Esophagus muscularis mucosa (tissue), 4 donors: Measurements from ENCODE around the gene NBEAL2.

Experiments used
- EP300 ChIP-seq: sonication (generic); formaldehyde crosslinking; IDR thresholded peaks from one replicate; pipeline ENCODE4 v1.6.1; 2017; ENCODE audit warnings: antibody characterized with exemption
- POLR2A ChIP-seq: fragments of 450-650 bp; IDR thresholded peaks from one replicate; pipeline ENCODE4 v1.6.1; 2017; ENCODE audit warnings: antibody characterized with exemption, moderate library complexity, mild to moderate bottlenecking, low read depth
- POLR2AphosphoS5 ChIP-seq, 2 donors: sonication (generic); formaldehyde crosslinking; IDR thresholded peaks; one replicate each; pipeline ENCODE4 v1.6.1; 2017; ENCODE audit warnings: antibody characterized with exemption in 2 of 2
- TF ChIP-seq, protein P1 (sequence below), 3 experiments: fragments of 200-600 bp in 2 of 3; fragments of 450-650 bp in 1 of 3; sonication (generic) in 2 of 3; IDR thresholded peaks; one replicate each; pipeline ENCODE4 v1.5.1; 2017 to 2019; ENCODE audit warnings: antibody characterized with exemption in 3 of 3, mild to moderate bottlenecking in 2 of 3, moderate library complexity in 1 of 3

GRCh38 chr3:46933261-46933660 is 46.2 kb upstream of the NBEAL2 start:
- no peak for TF ChIP-seq POLR2AphosphoS5 (IDR thresholded peaks at IDR 0.05)
- TF ChIP-seq, protein P1, sequence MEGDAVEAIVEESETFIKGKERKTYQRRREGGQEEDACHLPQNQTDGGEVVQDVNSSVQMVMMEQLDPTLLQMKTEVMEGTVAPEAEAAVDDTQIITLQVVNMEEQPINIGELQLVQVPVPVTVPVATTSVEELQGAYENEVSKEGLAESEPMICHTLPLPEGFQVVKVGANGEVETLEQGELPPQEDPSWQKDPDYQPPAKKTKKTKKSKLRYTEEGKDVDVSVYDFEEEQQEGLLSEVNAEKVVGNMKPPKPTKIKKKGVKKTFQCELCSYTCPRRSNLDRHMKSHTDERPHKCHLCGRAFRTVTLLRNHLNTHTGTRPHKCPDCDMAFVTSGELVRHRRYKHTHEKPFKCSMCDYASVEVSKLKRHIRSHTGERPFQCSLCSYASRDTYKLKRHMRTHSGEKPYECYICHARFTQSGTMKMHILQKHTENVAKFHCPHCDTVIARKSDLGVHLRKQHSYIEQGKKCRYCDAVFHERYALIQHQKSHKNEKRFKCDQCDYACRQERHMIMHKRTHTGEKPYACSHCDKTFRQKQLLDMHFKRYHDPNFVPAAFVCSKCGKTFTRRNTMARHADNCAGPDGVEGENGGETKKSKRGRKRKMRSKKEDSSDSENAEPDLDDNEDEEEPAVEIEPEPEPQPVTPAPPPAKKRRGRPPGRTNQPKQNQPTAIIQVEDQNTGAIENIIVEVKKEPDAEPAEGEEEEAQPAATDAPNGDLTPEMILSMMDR (IDR thresholded peaks at IDR 0.05) = no peak
- TF ChIP-seq EP300 = no peak
- TF ChIP-seq POLR2A = no peak
